GM12878 (cell line): ENCODE measurements around the gene HBA2.
"Not testable (repeated sequence)": the region's sequence is repeated elsewhere in the genome, so short reads cannot be mapped to it uniquely, and the experiment has no call there.

Experiments used
- CTCF ChIP-seq, 3 experiments: IDR thresholded peaks in 2 of 3; conservative IDR thresholded peaks in 1 of 3; 2 replicates each; pipeline ENCODE4 v1.5.1; 2011; ENCODE audit warnings: low read depth in 3 of 3, low read length in 3 of 3, mild to moderate bottlenecking in 3 of 3, control low read depth in 2 of 3, moderate library complexity in 2 of 3, inconsistent platforms in 1 of 3, mixed read lengths in 1 of 3; ENCODE audit not compliant: control insufficient read depth in 2 of 3, insufficient read depth in 1 of 3; ENCODE audit errors: extremely low read depth in 1 of 3
- EGR1 ChIP-seq, 2 experiments: IDR thresholded peaks; 1 replicate in 1 of 2; 2 replicates in 1 of 2; pipeline ENCODE4 v1.6.1; 2011 to 2012; ENCODE audit warnings: low read depth in 2 of 2, low read length in 2 of 2, borderline replicate concordance in 1 of 2, mild to moderate bottlenecking in 1 of 2, moderate library complexity in 1 of 2
- EP300 ChIP-seq, 2 experiments: fragments of 150-350 bp in 1 of 2; IDR thresholded peaks; 2 replicates each; pipeline ENCODE4 v1.6.1; 2011 to 2012; ENCODE audit warnings: low read depth in 2 of 2, low read length in 2 of 2, borderline replicate concordance in 1 of 2, improper control_type of control experiment in 1 of 2, inconsistent platforms in 1 of 2; ENCODE audit not compliant: control insufficient read depth in 1 of 2
- PAX8 ChIP-seq: fragments of 450-650 bp; IDR thresholded peaks from 2 replicates; pipeline ENCODE4 v1.6.1; 2017; ENCODE audit warnings: mild to moderate bottlenecking, moderate library complexity

GRCh38 chr16:164134-164823 lies 8.4 kb upstream of the HBA2 start:
- not testable (repeated sequence) for TF ChIP-seq PAX8; CTCF (IDR thresholded peaks at IDR 0.05 in 2 of 3, conservative IDR thresholded peaks at IDR 0.05 in 1 of 3; ENCODE audit: control insufficient read depth in 2 of 3, extremely low read depth in 1 of 3, insufficient read depth in 1 of 3, low read depth in 3 of 3, low read length in 3 of 3); EP300 (IDR thresholded peaks at IDR 0.05; ENCODE audit: borderline replicate concordance in 1 of 2, control insufficient read depth in 1 of 2, low read depth in 2 of 2, low read length in 2 of 2); EGR1 (IDR thresholded peaks at IDR 0.05; ENCODE audit: borderline replicate concordance in 1 of 2, low read depth in 2 of 2, low read length in 2 of 2)
